Measurements from ENCODE around the gene SUMO2. TPM values are rescaled to one million over a fixed set of nuclear protein-coding genes. Genes with fewer than 3 reads are reported as not detected.

The SUMO2 gene
- total and polyA plus RNA-seq, 2 of the 13 experiments (the other 11 are each of a cell fraction or from before 2014, with no cell fraction given) = 337 to 553 TPM

GRCh38 chr17:75124041-75124818 is 58.5 kb downstream of the SUMO2 start:
- intact Hi-C loops (cut with micrococcal nuclease; ENCODE audit: unreplicated experiment) = no loop called here
- H2AFZ ChIP-seq (ENCODE audit: low read length) = no peak overlapping the region
- no peaks in the 10 kb centered on the region for H3K79me2 ChIP-seq (ENCODE audit: insufficient read depth, low read length)
- H3K4me1 ChIP-seq (ENCODE audit: insufficient read depth, low read length) = 0 out of 2 replicates have a peak, but pooled peaks cover 8% of the 10 kb centered on the region
- FAIRE-seq (no peak), ATAC-seq (peak; percentile 37), DNase-seq (ENCODE audit: low spot score) (peak; percentile 48)
- H3K9ac ChIP-seq (ENCODE audit: insufficient read depth, low read depth, low read length) = no peak overlapping the region
- BruUV-seq (replicated peaks) = no TSS peak
- no peaks in the 10 kb centered on the region for H3K27me3 ChIP-seq (ENCODE audit: control insufficient read depth in 1 of 2, insufficient read depth in 2 of 2, low read length in 2 of 2)
- in situ Hi-C loops (cut with HindIII; ENCODE audit: extremely low pct_ligation_motif_present, low pct_unique_long_range_greater_than_20kb) = no loop called here
- peaks cover 2 to 7% of the 10 kb centered on the region in 2 experiments; a peak in 3 of 5 replicates for H3K36me3 ChIP-seq (replicated peaks in 1 of 2; ENCODE audit: control insufficient read depth in 1 of 2, insufficient read depth in 2 of 2, low read length in 2 of 2)
- no peaks in the 10 kb centered on the region for H4K20me1 ChIP-seq (ENCODE audit: insufficient read depth, low read length)
- ChIA-PET CTCF (ENCODE audit: low intra/inter-chr PET ratio, low total read pairs) (no interaction called here), POLR2A (interaction anchor here (0.5 to 1.5 kb wide), 6 partner anchors 10 to 179 kb away, joined by 3 to 5 read pairs (median 4); no protein-coding TSS in a partner anchor)
- H3K9me3 ChIP-seq (ENCODE audit: low read length) = no peaks in the 10 kb centered on the region
- no peak overlapping the region for H3K27ac ChIP-seq (ENCODE audit: extremely low read length, insufficient read depth, low read length)
- no peak overlapping the region for H3K4me3 ChIP-seq (replicated peaks in 1 of 3; ENCODE audit: insufficient read depth in 1 of 3, low read depth in 2 of 3, low read length in 3 of 3)
- 90% methylated on average over 16 of the region's 19 CpGs for WGBS (ENCODE audit: low lambda C conversion rate)
- H3K4me2 ChIP-seq (ENCODE audit: low read depth, low read length) = no peak overlapping the region
- TF ChIP-seq HNRNPL (IDR thresholded peaks at IDR 0.05; ENCODE audit: low read depth, low read length) (peak; percentile 99), ZNF549 (CRISPR knock-in tag; IDR thresholded peaks at IDR 0.05) (no peak), MTF2 (CRISPR knock-in tag; IDR thresholded peaks at IDR 0.05; ENCODE audit: borderline replicate concordance) (no peak), PRDM15 (CRISPR knock-in tag; IDR thresholded peaks at IDR 0.05) (no peak), TFE3 (CRISPR knock-in tag; IDR thresholded peaks at IDR 0.05) (no peak), KDM5A (IDR thresholded peaks at IDR 0.05; ENCODE audit: borderline replicate concordance, low read length) (no peak), HDAC1 (CRISPR knock-in tag; IDR thresholded peaks at IDR 0.05) (no peak), SRSF1 (optimal IDR thresholded peaks at IDR 0.05; ENCODE audit: low read depth, low read length) (no peak), ZNF230 (CRISPR knock-in tag; IDR thresholded peaks at IDR 0.05) (no peak), FOXA1 (IDR thresholded peaks at IDR 0.05) (no peak), FOXA1 (CRISPR knock-in tag; IDR thresholded peaks at IDR 0.05) (no peak), ETV6 (CRISPR knock-in tag; conservative IDR thresholded peaks at IDR 0.05) (no peak), ZMAT3 (CRISPR knock-in tag; conservative IDR thresholded peaks at IDR 0.05) (no peak), ZSCAN25 (CRISPR knock-in tag; IDR thresholded peaks at IDR 0.05) (no peak), POLR2G (IDR thresholded peaks at IDR 0.05; ENCODE audit: low read depth, low read length) (peak; percentile 16; the same call in 1 of the 2 replicates), PCBP2 (optimal IDR thresholded peaks at IDR 0.05; ENCODE audit: low read depth, low read length, poor library complexity, severe bottlenecking) (no peak)

All from HepG2 (cell line).